Activated CD8-positive, alpha-beta memory T cell treated with anti-CD3 and anti-CD28 coated beads, Interleukin-2, amount 50 U/mL, for 1 hour (primary cell): ENCODE measurements around the gene ARHGAP28.

ENCODE experiments used
- DNase-seq: peaks from one replicate; pipeline ENCODE4 v3.0.0-alpha.2; 2020; ENCODE audit errors: extremely low read depth

The ARHGAP28 gene

GRCh38 chr18:6868033-6868432, 138.5 kb downstream of the ARHGAP28 start:
- DNase-seq, result no peak

DNA sequence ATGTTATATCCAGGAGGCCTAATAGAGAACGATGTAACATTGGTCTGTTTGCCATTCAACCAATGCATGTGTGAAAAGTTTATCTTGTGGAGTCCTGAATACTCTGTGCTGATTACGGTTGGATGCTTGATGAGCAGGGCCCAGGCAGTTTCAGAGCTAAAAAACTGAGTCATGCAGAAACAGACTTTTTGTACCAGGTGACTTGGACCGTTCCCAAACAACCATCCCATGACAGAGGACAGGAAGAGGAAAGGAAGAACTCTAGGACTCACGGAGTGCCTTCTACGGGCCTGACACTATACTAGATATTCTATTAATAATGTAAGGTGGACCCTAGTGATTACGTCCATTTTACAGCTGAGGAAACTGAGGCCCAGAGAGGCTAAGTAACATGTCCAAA, 142.1 kb downstream of the ARHGAP28 start:
- no peak for DNase-seq

- no peak for DNase-seq
These were observed 143.7 kb downstream of the ARHGAP28 start for GRCh38 chr18:6873040-6873751.

DNA sequence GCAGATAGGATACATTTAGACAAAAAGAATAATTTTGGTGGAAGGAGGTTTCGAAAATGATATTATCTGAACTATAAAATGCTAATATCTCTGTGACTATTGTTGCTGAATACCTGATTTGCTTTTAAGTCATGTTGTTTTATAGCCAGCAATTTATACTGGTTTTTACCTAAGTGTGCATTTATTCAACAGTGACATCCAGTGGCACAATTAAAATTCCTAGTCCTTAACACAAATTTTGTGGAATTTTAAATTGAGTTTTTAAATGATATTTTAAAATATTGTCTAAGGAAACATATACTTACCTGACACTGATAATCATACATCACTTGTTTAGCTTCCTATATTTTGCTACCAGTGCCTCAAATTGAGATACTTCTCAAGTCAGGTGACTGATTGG, 144.8 kb downstream of the ARHGAP28 start:
- no peak for DNase-seq

DNA sequence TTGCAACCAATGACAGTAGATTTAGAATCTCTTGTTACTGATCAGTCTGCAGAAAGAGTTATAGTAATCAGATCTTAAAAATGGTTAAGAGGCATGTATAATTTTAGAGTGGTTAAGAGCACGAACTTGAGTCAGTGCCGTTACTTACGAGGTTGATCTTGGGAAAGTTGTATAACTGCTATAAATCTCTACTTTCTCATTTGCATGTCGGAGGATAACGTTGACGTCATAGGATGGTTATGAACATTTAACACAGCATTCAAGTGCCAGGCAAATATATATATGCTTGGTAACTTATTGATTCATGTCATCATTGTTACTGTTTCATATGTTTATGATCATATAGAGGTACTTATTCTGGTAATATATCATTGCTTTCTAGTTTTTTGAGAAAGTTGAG, 146.2 kb downstream of the ARHGAP28 start:
- DNase-seq, result no peak

GRCh38 chr18:6876641-6877041, 147.1 kb downstream of the ARHGAP28 start:
- DNase-seq, result no peak

GRCh38 chr18:6877288-6877687, 147.8 kb downstream of the ARHGAP28 start:
- no peak for DNase-seq

- no peak for DNase-seq
These were observed 149.2 kb downstream of the ARHGAP28 start for GRCh38 chr18:6878556-6879297.

DNA sequence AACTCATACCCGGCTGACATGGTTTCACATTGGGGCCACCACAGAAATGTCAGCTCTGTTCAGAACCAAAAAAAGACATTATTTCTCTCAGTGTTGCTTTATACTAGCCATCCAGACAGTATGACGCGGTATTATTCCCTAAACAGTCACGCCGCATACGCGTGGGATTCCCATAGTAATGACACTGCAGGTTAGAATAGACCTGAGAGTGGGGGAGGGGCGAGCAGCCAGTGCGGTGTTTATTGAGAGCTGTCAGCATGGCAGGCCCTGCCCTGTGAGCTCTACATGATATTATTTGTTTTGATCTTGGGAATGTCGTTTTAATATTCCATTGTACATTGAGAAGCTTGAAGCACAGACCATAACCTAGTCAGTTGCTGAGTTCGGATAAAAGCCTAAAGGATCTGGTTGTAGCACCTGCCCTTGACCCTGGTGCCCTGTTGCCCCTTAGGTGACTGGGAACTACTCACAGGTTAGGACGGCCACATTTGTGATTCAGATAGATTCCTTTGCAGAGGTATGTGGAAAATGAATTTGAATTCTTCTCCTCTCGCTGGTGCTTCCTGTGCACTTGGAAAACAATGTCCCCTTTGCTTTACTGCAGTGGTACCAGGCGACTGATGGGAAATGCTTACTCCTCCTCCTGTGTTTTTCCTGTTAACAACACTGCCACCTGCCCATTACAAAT, 150.1 kb downstream of the ARHGAP28 start:
- DNase-seq, result no peak

DNA sequence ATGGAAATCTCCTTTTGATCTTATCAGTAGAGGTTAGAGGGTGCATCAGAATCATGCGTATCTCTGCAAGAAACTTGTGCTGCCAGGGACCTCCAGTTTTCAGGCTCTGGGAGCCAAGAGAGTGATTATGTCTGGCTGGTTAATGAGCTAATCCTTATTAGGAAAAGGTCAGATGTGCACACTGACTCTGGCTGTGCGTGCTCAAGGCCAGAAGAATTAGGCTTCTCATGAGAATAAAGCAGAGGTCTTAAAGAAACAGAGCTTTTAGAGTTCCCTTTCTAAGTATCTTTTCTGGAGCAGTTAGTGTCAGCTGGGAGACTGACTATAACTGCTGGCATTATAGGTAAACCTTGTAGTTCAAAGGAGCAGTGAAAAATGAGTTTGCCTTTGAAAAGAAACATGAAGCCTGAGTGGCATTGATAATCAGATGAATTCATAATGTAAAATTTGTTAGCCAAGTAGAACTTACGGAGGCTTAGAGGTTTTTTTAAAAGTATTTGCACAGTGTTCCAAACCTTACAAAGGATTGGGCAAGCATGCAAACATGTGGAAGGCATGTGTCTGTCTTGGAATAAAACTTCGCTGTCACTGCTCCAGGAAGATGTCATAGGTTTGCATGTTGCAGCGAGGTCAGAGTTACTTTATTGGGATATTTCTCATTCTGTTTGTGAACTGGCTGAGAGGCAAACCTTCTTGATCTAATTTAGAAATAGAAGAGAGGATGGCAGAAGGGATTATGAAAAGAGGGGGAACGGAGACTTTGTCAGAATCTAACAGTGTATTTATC, 151.7 kb downstream of the ARHGAP28 start:
- no peak for DNase-seq

GRCh38 chr18:6882401-6882800, 152.9 kb downstream of the ARHGAP28 start:
- no peak for DNase-seq

DNA sequence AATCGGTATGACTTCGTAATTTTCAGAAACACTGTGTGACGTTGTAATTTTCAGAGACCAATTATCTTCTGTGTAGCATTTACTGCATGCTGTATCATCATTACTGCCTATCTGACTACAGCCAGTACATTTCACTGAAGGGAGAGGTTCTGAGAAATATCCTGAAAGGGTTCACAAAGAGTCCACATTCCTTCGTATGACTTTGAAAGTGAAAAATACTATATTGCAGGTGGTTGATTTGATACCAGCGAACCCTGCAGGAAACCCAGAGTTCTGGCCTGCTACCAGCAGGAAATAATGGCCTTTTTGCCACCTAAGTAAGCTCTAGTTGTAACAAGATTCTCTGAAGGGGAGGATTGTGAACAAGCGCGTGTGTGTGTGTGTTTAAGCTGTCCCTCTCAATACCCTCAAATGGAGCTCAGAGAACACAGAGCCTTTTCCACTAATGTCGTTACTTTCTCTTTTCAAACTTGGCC, 155.5 kb downstream of the ARHGAP28 start:
- no peak for DNase-seq

GRCh38 chr18:6885992-6886796, 156.7 kb downstream of the ARHGAP28 start:
- DNase-seq, result no peak

DNA sequence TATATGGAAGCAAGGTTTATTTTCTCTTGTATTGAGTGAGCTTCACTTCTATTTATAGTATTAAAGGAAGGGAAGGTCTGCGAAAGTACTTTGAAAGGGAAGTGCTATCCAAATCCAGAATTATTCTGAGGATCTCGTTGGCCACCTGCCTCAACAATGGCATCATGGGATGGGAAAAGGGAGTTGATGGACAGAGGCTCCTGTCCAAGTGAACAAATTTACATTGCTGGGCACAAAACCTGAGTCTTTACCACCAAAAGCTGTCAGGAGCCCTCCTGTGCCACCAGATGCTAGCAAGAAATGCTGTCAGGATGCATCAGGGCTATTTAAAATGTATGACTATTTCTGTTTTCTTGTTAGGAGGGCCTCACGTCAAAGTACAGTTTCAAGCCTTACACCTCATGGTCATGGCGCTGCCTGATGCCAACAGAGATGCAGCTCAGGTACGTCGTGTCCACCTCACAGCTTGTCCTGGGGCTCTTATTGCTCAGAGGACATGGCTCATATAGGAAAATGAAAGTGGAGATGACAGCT, 157.3 kb downstream of the ARHGAP28 start:
- no peak for DNase-seq

DNA sequence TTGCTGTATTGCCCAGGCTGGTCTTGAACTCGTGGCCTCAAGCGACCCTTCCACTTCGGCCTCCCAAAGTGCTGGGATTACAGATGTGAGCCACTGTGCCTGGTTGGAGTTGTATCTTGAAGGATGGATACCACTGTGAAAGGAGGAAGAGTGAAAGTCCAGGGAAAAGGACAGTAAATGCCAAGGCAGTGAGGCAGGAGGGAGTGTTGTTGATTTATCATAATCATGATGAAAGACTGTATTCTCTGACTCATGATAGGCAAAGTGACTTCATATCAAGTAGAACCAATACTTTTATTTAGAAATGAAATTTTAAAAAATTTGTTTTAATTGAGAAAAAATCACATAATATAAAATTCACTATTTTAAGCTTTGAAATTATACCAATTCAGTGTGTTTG, 162.3 kb downstream of the ARHGAP28 start:
- no peak for DNase-seq

GRCh38 chr18:6901286-6901926, 171.9 kb downstream of the ARHGAP28 start:
- no peak for DNase-seq

DNA sequence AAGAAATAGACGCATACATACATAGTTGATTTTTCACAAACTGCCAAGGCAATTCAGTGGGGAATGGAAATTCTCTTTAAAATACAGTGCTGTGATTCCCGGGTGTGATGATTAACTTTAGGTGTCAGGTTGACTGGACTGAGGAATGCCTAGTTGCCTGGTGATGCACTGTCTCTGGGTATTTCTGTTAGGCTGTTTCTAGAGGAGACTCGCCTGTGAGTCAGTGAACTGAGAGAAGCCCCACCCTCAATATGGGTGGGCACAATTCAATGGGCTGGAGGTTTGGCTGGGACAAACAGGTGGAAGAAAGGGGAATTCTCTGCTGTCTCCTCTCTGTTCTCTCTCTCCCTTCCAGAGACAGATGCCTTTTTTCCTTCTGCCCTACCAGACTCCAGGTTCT, 187.6 kb downstream of the ARHGAP28 start:
- DNase-seq, result no peak

- DNase-seq, result no peak
These were observed 190.8 kb downstream of the ARHGAP28 start for GRCh38 chr18:6920099-6920955.

DNA sequence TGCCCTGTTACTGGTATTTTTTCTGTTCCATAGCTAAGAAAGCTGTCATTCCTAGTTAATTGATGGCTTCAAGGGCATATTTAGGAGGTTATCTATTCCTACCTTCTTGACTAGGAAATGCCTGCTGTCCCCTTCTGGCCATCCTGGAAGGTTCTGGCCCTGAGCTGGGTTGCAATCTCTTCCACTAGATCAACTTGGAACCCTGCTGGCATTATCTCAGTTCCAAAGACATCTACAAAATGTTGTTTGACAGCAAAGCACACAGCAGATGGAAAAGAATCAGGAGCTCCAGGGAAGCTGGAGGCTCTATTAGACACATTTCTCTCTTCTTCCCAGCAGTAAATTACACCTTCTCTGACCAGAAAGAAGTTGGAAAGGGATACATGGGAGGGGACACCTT, 192.1 kb downstream of the ARHGAP28 start:
- no peak for DNase-seq
